Sigmoid colon (tissue), 4 donors: ENCODE results near the gene KRT5.

Experiments
- EP300 ChIP-seq, 4 donors: sonication (generic); formaldehyde crosslinking; IDR thresholded peaks; one replicate each; pipeline ENCODE4 v1.6.1; 2017; ENCODE audit warnings: antibody characterized with exemption in 4 of 4
- POLR2A ChIP-seq, 2 donors: fragments of 450-650 bp; IDR thresholded peaks; one replicate each; pipeline ENCODE4 v1.6.1; 2016; ENCODE audit warnings: antibody characterized with exemption in 2 of 2, mild to moderate bottlenecking in 2 of 2, moderate library complexity in 2 of 2
- POLR2AphosphoS5 ChIP-seq, 4 donors: sonication (generic); formaldehyde crosslinking; IDR thresholded peaks; one replicate each; pipeline ENCODE4 v1.6.1; 2017; ENCODE audit warnings: antibody characterized with exemption in 4 of 4
- TF ChIP-seq, protein P1 (sequence below), 4 experiments: fragments of 450-650 bp in 3 of 4; fragments of 200-600 bp in 1 of 4; IDR thresholded peaks; one replicate each; pipeline ENCODE4 v1.5.1; 2016 to 2019; ENCODE audit warnings: antibody characterized with exemption in 4 of 4, mild to moderate bottlenecking in 3 of 4, moderate library complexity in 2 of 4

DNA sequence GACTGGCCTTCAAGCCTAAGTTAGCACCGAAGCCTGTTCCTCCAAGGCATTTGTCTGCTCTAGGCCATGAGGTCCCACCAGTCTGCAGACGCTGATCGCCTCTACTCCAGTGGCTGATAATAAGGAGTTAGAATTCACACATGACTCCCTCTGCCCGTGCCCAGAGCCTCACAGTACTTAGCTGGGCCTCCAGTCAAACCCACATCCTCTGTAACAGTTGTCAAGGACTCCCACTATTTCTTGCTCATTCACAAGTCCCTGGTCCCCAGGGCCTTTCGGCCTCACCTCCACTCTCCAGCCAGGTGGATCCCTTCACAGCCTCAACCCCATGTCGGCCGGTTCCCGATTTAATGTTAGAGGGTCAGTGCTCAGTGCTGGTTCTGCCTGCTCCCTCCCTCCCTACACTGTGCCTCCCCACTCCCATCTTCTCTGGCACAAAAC lies 6.3 kb upstream of the KRT5 start:
- TF ChIP-seq, protein P1, sequence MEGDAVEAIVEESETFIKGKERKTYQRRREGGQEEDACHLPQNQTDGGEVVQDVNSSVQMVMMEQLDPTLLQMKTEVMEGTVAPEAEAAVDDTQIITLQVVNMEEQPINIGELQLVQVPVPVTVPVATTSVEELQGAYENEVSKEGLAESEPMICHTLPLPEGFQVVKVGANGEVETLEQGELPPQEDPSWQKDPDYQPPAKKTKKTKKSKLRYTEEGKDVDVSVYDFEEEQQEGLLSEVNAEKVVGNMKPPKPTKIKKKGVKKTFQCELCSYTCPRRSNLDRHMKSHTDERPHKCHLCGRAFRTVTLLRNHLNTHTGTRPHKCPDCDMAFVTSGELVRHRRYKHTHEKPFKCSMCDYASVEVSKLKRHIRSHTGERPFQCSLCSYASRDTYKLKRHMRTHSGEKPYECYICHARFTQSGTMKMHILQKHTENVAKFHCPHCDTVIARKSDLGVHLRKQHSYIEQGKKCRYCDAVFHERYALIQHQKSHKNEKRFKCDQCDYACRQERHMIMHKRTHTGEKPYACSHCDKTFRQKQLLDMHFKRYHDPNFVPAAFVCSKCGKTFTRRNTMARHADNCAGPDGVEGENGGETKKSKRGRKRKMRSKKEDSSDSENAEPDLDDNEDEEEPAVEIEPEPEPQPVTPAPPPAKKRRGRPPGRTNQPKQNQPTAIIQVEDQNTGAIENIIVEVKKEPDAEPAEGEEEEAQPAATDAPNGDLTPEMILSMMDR (IDR thresholded peaks at IDR 0.05) = no peak
- TF ChIP-seq POLR2AphosphoS5 (IDR thresholded peaks at IDR 0.05) = no peak
- no peak for TF ChIP-seq POLR2A (IDR thresholded peaks at IDR 0.05)
- no peak for TF ChIP-seq EP300 (IDR thresholded peaks at IDR 0.05)
